Natural killer cell (primary cell): ENCODE data around the gene DNAJC18. TPM values are rescaled to one million over a fixed set of nuclear protein-coding genes. Genes with fewer than 3 reads are reported as not detected.

ENCODE experiments used
- ATAC-seq, 3 donors: fragments of 150-1000 bp in 2 of 3; fragments of 200-7000 bp in 1 of 3; cut with Tn5 transposase; 1 replicate in 1 of 3; 2 replicates in 2 of 3; pipeline ENCODE4 v1.10.0; 2021; ENCODE audit warnings: mild to moderate bottlenecking in 2 of 3, moderate library complexity in 2 of 3
- DNase-seq, 2 donors: peaks; one replicate each; pipeline versions ENCODE4 v3.0.0 to v3.0.0-alpha.2; 2013 to 2021; ENCODE audit warnings: mixed read lengths in 1 of 2
- H3K27ac ChIP-seq: one replicate; pipeline ENCODE4 v1.5.1; 2013; ENCODE audit warnings: mild to moderate bottlenecking, low read length
- H3K27me3 ChIP-seq: one replicate; pipeline ENCODE4 v1.6.1; 2013; ENCODE audit warnings: low read length; ENCODE audit not compliant: control insufficient read depth, insufficient read depth
- H3K36me3 ChIP-seq: one replicate; pipeline ENCODE4 v1.6.1; 2013; ENCODE audit warnings: low read length; ENCODE audit not compliant: control insufficient read depth, insufficient read depth
- H3K4me1 ChIP-seq: one replicate; pipeline ENCODE4 v1.6.1; 2013; ENCODE audit warnings: low read length; ENCODE audit not compliant: control insufficient read depth, insufficient read depth
- H3K4me3 ChIP-seq: one replicate; pipeline ENCODE4 v1.5.1; 2013; ENCODE audit warnings: low read length
- H3K9me3 ChIP-seq: one replicate; pipeline ENCODE4 v1.6.1; 2013; ENCODE audit warnings: low read length; ENCODE audit not compliant: control insufficient read depth, insufficient read depth
- H3K27ac Mint-ChIP-seq, 2 donors: one replicate each; pipeline ENCODE4 v1.8.0; 2022; ENCODE audit warnings: mild to moderate bottlenecking in 2 of 2, mixed read lengths in 2 of 2, moderate library complexity in 1 of 2
- H3K27me3 Mint-ChIP-seq, 2 donors: one replicate each; pipeline ENCODE4 v1.8.0; 2022; ENCODE audit warnings: low read depth in 2 of 2, mixed read lengths in 2 of 2
- H3K36me3 Mint-ChIP-seq: one replicate; pipeline ENCODE4 v1.8.0; 2022; ENCODE audit warnings: mixed read lengths
- H3K4me1 Mint-ChIP-seq, 2 donors: one replicate each; pipeline ENCODE4 v1.8.0; 2022; ENCODE audit warnings: mixed read lengths in 2 of 2
- H3K4me3 Mint-ChIP-seq: one replicate; pipeline ENCODE4 v1.8.0; 2022; ENCODE audit warnings: mild to moderate bottlenecking, moderate library complexity, mixed read lengths
- H3K9me3 Mint-ChIP-seq, 2 donors: one replicate each; pipeline ENCODE4 v1.8.0; 2022; ENCODE audit warnings: mixed read lengths in 2 of 2
- WGBS: methylation state at CpG from one replicate; pipeline ENCODE4 v1.1.7; 2013; ENCODE audit warnings: missing lambda C conversion rate; ENCODE audit not compliant: insufficient coverage; 5-methylcytosine and 5-hydroxymethylcytosine counted together
- intact Hi-C: fragments of 100-400 bp; cut with micrococcal nuclease; formaldehyde crosslinking; loops from one replicate; pipeline ENCODE4 v1.14.2; 2022
- total RNA-seq, 4 donors: library from RNA; stranded (reverse); fragments of 120-200 nt in 1 of 4; gene quantifications; one replicate each; pipeline versions ENCODE4 v1.2.3 to v1.2.4, GENCODE V29; 2013 to 2022
- TF ChIP-seq, protein P1 (sequence below): fragments of 200-600 bp; IDR thresholded peaks from one replicate; pipeline ENCODE4 v1.8.0; 2022; ENCODE audit warnings: antibody characterized with exemption

DNAJC18 gene
- total RNA-seq, 3 donors from 2014 or later (not counting 1 experiment from before 2014, with no cell fraction given) = 2.9 to 4.9 (median 3.6) TPM

DNA sequence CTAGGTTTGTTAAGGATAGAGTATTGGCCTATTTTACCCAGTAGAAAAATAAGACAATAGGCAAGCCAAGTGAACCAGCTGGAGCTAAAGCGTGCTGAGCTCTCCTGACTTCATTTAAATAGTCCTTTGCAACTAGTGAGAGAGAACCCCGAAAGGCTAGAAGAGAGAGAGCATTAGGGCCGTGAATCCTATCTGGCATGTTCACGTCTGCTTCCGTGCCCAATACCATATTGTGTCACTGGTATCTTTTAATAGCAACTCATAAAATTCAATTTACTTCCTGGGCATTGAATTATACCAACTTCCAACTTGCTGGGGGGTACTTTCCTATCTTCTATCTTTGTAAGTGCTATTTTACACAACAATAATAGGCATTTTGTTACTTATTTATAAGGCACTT, 13.8 kb downstream of the DNAJC18 start:
- Mint-ChIP-seq H3K4me3 (no peak overlapping the region), H3K27ac (no peak overlapping the region), H3K9me3 (no peaks in the 10 kb centered on the region), H3K36me3 (peaks cover 7% of the 10 kb centered on the region), H3K27me3 (no peaks in the 10 kb centered on the region), H3K4me1 (peaks cover 6 to 7% of the 10 kb centered on the region in 2 donors)
- DNase-seq (no peak), ATAC-seq (no peak)
- no peaks in the 10 kb centered on the region for H3K9me3 ChIP-seq
- H3K27ac ChIP-seq = no peak overlapping the region
- intact Hi-C loops = no loop called here
- H3K4me3 ChIP-seq = no peak overlapping the region
- H3K27me3 ChIP-seq = no peaks in the 10 kb centered on the region
- TF ChIP-seq, protein P1, sequence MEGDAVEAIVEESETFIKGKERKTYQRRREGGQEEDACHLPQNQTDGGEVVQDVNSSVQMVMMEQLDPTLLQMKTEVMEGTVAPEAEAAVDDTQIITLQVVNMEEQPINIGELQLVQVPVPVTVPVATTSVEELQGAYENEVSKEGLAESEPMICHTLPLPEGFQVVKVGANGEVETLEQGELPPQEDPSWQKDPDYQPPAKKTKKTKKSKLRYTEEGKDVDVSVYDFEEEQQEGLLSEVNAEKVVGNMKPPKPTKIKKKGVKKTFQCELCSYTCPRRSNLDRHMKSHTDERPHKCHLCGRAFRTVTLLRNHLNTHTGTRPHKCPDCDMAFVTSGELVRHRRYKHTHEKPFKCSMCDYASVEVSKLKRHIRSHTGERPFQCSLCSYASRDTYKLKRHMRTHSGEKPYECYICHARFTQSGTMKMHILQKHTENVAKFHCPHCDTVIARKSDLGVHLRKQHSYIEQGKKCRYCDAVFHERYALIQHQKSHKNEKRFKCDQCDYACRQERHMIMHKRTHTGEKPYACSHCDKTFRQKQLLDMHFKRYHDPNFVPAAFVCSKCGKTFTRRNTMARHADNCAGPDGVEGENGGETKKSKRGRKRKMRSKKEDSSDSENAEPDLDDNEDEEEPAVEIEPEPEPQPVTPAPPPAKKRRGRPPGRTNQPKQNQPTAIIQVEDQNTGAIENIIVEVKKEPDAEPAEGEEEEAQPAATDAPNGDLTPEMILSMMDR = no peak
- H3K4me1 ChIP-seq = no peaks in the 10 kb centered on the region
- no peaks in the 10 kb centered on the region for H3K36me3 ChIP-seq
- WGBS = 100% methylated on average over 5 of the region's 5 CpGs

- TF ChIP-seq, protein P1 = peak; percentile 96
- Histone ChIP-seq H3K4me3 (no peak overlapping the region), H3K9me3 (no peaks in the 10 kb centered on the region), H3K27ac (no peak overlapping the region), H3K27me3 (no peaks in the 10 kb centered on the region), H3K36me3 (no peaks in the 10 kb centered on the region), H3K4me1 (no peaks in the 10 kb centered on the region)
- Mint-ChIP-seq H3K4me3 (no peak overlapping the region), H3K27ac (peak overlapping the region in 1 of 2 donors; percentile 52), H3K27me3 (no peaks in the 10 kb centered on the region), H3K36me3 (peaks cover 7% of the 10 kb centered on the region), H3K4me1 (peaks cover 6 to 7% of the 10 kb centered on the region in 2 donors), H3K9me3 (no peaks in the 10 kb centered on the region)
- 18% methylated on average over 2 of the region's 5 CpGs for WGBS
- DNase-seq (peak in 1 of 2 donors; percentile 88), ATAC-seq (peak; percentile 92 to 100 (median 99))
- intact Hi-C loops = loop anchor here (1.0 kb wide), 1 partner anchor 91 kb away; no protein-coding TSS in a partner anchor
Measured at GRCh38 chr5:139422307-139422893, 16.9 kb downstream of the DNAJC18 start.

DNA sequence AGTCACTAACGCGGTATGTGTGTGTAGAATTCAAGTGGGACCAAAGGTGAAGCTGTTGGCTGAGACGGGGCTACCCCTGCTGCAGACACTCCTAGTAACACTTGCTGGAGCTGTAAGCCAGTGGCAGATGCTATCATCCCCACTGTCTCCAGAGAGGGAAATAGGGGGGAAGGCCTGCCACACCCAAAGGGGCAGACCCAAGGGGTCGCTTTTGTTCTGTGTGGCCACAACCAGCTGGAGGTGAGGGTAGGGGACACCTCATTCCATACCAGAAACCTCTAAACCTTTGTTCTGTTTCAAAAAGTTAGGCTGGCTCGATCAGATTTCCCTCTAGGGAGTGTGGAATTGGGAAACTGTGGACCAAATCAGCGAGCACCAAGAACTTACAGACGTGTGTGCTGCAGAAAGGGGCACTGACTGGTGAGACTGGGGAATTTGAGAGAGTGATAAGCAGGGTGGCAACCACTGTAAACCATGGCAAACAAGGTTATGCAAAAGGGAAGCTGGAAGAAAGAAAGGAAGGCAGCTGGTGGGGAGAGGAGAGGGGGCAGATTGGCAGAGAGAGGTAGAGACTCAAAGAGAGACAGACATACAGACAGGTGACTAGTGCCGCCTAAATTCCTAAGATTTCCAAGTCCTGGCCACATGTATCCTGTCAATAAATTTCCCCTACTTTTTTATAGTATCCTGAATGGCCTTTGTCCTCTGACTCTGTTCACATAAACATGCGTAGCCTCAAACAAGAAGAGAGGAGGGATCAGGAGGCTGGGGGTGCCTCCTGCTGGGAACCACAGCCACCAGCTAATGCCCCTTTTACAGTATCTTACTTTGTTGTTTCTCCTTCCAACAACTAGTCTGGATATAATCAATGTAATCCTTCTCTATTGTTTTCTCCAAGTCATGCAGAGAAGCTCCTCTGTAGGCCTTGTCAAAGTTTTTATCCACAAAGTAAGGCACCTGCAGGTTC, 19.8 kb downstream of the DNAJC18 start:
- Mint-ChIP-seq H3K27ac (no peak overlapping the region), H3K4me1 (peaks cover 6 to 7% of the 10 kb centered on the region in 2 donors)
- 84% methylated on average over 8 of the region's 9 CpGs for WGBS

More for the DNA sequence above, 19.8 kb downstream of the DNAJC18 start:
- Histone ChIP-seq H3K4me3 (no peak overlapping the region), H3K36me3 (no peaks in the 10 kb centered on the region), H3K4me1 (no peaks in the 10 kb centered on the region), H3K27me3 (no peaks in the 10 kb centered on the region), H3K9me3 (no peaks in the 10 kb centered on the region), H3K27ac (no peak overlapping the region)
- no peaks in the 10 kb centered on the region for H3K27me3 Mint-ChIP-seq
- intact Hi-C loops = no loop called here
- TF ChIP-seq, protein P1 = no peak
- H3K36me3 Mint-ChIP-seq = no peaks in the 10 kb centered on the region
- no peak for DNase-seq
- no peaks in the 10 kb centered on the region for H3K9me3 Mint-ChIP-seq
- ATAC-seq = no peak
- H3K4me3 Mint-ChIP-seq = no peak overlapping the region
